OCI-LY1 (cell line): ENCODE data around the gene TUBG2.

Experiments used
- H2AFZ ChIP-seq: fragments of 200-600 bp; sonication (generic), shearing (Covaris generic); 2 replicates; pipeline ENCODE4 v1.6.0; 2014; ENCODE audit warnings: antibody characterized with exemption, mild to moderate bottlenecking, low read length
- H3F3A ChIP-seq: fragments of 200-600 bp; sonication (generic), shearing (Covaris generic); 2 replicates; pipeline ENCODE4 v1.6.0; 2014; ENCODE audit warnings: mild to moderate bottlenecking, antibody characterized with exemption, low read length, moderate library complexity; ENCODE audit not compliant: insufficient read depth
- H3K27ac ChIP-seq: fragments of 200-600 bp; sonication (generic); 2 replicates; pipeline ENCODE4 v1.5.1; 2014; ENCODE audit warnings: low read length, mixed run types, mild to moderate bottlenecking, low read depth; ENCODE audit not compliant: poor library complexity, severe bottlenecking
- H3K27me3 ChIP-seq: fragments of 200-600 bp; sonication (generic); 2 replicates; pipeline ENCODE4 v1.6.0; 2014; ENCODE audit warnings: antibody characterized with exemption, mild to moderate bottlenecking, low read length, moderate library complexity; ENCODE audit not compliant: insufficient read depth
- H3K36me3 ChIP-seq: fragments of 200-600 bp; sonication (generic); 2 replicates; pipeline ENCODE4 v1.6.1; 2014; ENCODE audit warnings: mild to moderate bottlenecking, antibody characterized with exemption, low read length, moderate library complexity, mixed read lengths; ENCODE audit not compliant: insufficient read depth
- H3K4me1 ChIP-seq: fragments of 200-600 bp; sonication (generic); 2 replicates; pipeline ENCODE4 v1.5.1; 2014; ENCODE audit warnings: mild to moderate bottlenecking, low read length, moderate library complexity; ENCODE audit not compliant: insufficient read depth, severe bottlenecking
- H3K4me2 ChIP-seq: fragments of 200-600 bp; sonication (generic), shearing (Covaris generic); 2 replicates; pipeline ENCODE4 v1.6.1; 2014; ENCODE audit warnings: low read length
- H3K4me3 ChIP-seq: fragments of 200-600 bp; sonication (generic); 2 replicates; pipeline ENCODE4 v1.5.1; 2014; ENCODE audit warnings: low read length, low read depth, mild to moderate bottlenecking, mixed read lengths; ENCODE audit not compliant: poor library complexity, severe bottlenecking
- H3K79me2 ChIP-seq: fragments of 200-600 bp; shearing (Covaris generic); 2 replicates; pipeline ENCODE4 v1.6.1; 2016; ENCODE audit warnings: mixed run types, low read length, mixed read lengths; ENCODE audit not compliant: insufficient read depth
- H3K9ac ChIP-seq: fragments of 200-600 bp; sonication (generic), shearing (Covaris generic); 2 replicates; pipeline ENCODE4 v1.6.1; 2014; ENCODE audit warnings: mild to moderate bottlenecking, low read length, mixed read lengths
- H3K9me2 ChIP-seq: fragments of 200-600 bp; sonication (generic), shearing (Covaris generic); 2 replicates; pipeline ENCODE4 v1.6.1; 2014; ENCODE audit warnings: low read depth, mild to moderate bottlenecking, low read length, mixed read lengths
- H3K9me3 ChIP-seq: fragments of 200-600 bp; shearing (Covaris generic); 2 replicates; pipeline ENCODE4 v1.6.1; 2014; ENCODE audit warnings: low read length, mixed read lengths
- H4K20me1 ChIP-seq: fragments of 200-600 bp; sonication (generic), shearing (Covaris generic); 2 replicates; pipeline ENCODE4 v1.6.0; 2016; ENCODE audit warnings: mild to moderate bottlenecking, low read length; ENCODE audit not compliant: insufficient read depth
- EZH2 ChIP-seq: fragments of 200-600 bp; sonication (generic), shearing (Covaris generic); IDR thresholded peaks from 2 replicates; pipeline ENCODE4 v1.8.0; 2017; ENCODE audit warnings: borderline replicate concordance, mixed run types, mild to moderate bottlenecking, antibody characterized with exemption, low read length, moderate library complexity, mixed read lengths
- TF ChIP-seq, protein P1 (sequence below): fragments of 200-600 bp; sonication (generic), shearing (Covaris generic); IDR thresholded peaks from 2 replicates; pipeline ENCODE4 v1.5.1; 2017; ENCODE audit warnings: mild to moderate bottlenecking, antibody characterized with exemption, low read length, moderate library complexity, mixed read lengths

TUBG2 gene

DNA sequence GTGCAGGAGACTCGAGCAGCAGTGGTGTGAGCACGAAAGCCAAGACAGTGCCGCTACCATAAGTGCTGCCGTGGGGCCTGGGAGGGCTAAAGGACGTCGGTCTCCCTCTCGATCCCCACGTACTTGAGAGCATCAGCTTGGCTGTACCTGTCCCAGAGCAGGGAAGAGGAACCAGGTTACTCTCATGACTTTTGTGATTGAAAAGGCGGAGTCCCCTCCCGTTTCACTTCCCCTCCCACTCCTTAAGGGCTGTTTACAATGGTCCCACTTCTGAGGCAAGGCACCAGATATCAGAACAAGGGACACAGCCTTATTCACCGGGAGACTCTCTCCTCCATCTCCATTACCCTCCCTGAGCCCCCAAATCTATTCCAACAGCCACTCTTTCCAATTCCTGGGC, 43.4 kb downstream of the TUBG2 start:
- Histone ChIP-seq H3K36me3 (peaks cover 73% of the 10 kb centered on the region), H2AFZ (no peak overlapping the region), H3K27ac (no peak overlapping the region), H3K9me2 (no peaks in the 10 kb centered on the region), H3K9me3 (no peaks in the 10 kb centered on the region), H3K4me3 (no peak overlapping the region), H3K4me2 (no peak overlapping the region), H4K20me1 (no peaks in the 10 kb centered on the region), H3K9ac (no peak overlapping the region), H3K27me3 (no peaks in the 10 kb centered on the region), H3F3A (no peaks in the 10 kb centered on the region), H3K4me1 (no peaks in the 10 kb centered on the region), H3K79me2 (no peaks in the 10 kb centered on the region)
- TF ChIP-seq, protein P1, sequence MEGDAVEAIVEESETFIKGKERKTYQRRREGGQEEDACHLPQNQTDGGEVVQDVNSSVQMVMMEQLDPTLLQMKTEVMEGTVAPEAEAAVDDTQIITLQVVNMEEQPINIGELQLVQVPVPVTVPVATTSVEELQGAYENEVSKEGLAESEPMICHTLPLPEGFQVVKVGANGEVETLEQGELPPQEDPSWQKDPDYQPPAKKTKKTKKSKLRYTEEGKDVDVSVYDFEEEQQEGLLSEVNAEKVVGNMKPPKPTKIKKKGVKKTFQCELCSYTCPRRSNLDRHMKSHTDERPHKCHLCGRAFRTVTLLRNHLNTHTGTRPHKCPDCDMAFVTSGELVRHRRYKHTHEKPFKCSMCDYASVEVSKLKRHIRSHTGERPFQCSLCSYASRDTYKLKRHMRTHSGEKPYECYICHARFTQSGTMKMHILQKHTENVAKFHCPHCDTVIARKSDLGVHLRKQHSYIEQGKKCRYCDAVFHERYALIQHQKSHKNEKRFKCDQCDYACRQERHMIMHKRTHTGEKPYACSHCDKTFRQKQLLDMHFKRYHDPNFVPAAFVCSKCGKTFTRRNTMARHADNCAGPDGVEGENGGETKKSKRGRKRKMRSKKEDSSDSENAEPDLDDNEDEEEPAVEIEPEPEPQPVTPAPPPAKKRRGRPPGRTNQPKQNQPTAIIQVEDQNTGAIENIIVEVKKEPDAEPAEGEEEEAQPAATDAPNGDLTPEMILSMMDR, result no peak
- TF ChIP-seq EZH2, result no peak

DNA sequence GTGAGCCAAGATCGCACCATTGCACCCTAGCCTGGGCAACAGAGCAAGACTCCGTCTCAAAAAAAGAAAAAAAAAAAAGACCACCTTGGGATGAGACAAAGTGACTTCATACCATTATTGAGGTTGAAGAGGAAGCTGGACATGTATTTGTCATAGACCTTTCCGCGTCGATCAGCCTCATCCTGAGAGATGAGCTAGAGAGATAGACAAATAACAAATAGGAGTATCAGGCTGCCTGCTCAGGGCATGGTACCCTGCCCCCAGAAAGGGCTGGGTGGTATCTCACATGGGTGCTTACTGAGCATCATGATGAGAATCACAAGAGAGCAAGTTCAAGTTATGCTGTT, 45.4 kb downstream of the TUBG2 start:
- Histone ChIP-seq H3K9ac (no peak overlapping the region), H3K4me3 (no peak overlapping the region), H3K36me3 (peaks cover 92% of the 10 kb centered on the region), H4K20me1 (no peaks in the 10 kb centered on the region), H3K79me2 (no peaks in the 10 kb centered on the region), H3F3A (no peaks in the 10 kb centered on the region), H3K4me2 (no peak overlapping the region), H3K4me1 (no peaks in the 10 kb centered on the region), H2AFZ (no peak overlapping the region), H3K27me3 (no peaks in the 10 kb centered on the region), H3K9me3 (no peaks in the 10 kb centered on the region), H3K9me2 (no peaks in the 10 kb centered on the region), H3K27ac (no peak overlapping the region)
- no peak for TF ChIP-seq EZH2
- TF ChIP-seq, protein P1, result no peak

DNA sequence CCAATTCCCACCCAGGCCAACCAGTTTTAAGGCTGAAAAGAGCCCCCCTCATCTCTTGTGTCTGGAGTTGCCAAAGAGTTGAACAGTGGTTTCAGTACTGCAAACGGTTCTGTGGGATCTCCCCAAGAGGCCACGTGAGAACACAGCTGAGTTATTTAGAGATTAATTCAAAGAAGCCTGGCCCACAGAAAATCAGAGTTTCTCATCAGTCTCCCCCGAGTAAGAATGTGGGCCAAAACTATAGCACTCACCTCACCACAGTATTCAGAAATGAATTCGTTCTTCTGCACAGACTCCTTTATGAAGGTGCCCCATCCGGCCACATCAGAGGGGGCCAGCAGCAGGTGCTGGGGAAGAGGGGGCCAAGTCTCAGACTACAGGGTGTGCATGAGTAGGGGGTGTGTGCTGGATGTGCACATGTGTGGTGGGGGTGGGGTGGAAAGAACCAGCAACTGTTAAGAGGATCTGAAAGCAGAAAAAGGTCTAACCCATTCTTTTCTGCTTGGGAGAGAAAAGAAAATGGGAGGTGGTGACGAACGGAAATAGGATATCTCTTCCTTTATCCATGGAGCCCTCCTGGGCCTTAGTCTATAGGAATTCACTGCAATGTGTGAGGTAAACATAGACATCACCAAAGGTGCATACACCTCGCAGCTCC, 45.9 kb downstream of the TUBG2 start:
- Histone ChIP-seq H3K9me2 (no peaks in the 10 kb centered on the region), H3K27me3 (no peaks in the 10 kb centered on the region), H3K4me1 (no peaks in the 10 kb centered on the region), H3K9me3 (no peaks in the 10 kb centered on the region), H3K27ac (no peak overlapping the region), H2AFZ (no peak overlapping the region), H3F3A (no peaks in the 10 kb centered on the region), H3K9ac (no peak overlapping the region), H3K4me3 (no peak overlapping the region), H4K20me1 (no peaks in the 10 kb centered on the region), H3K4me2 (no peak overlapping the region), H3K36me3 (peaks cover 97% of the 10 kb centered on the region), H3K79me2 (no peaks in the 10 kb centered on the region)
- TF ChIP-seq, protein P1, result no peak
- no peak for TF ChIP-seq EZH2
